ENCODE data around the gene CHAD. TPM values are rescaled to one million over a fixed set of nuclear protein-coding genes. Genes with fewer than 3 reads are reported as not detected.

CHAD gene, protein sequence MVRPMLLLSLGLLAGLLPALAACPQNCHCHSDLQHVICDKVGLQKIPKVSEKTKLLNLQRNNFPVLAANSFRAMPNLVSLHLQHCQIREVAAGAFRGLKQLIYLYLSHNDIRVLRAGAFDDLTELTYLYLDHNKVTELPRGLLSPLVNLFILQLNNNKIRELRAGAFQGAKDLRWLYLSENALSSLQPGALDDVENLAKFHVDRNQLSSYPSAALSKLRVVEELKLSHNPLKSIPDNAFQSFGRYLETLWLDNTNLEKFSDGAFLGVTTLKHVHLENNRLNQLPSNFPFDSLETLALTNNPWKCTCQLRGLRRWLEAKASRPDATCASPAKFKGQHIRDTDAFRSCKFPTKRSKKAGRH
- not detected for total RNA-seq

DNA sequence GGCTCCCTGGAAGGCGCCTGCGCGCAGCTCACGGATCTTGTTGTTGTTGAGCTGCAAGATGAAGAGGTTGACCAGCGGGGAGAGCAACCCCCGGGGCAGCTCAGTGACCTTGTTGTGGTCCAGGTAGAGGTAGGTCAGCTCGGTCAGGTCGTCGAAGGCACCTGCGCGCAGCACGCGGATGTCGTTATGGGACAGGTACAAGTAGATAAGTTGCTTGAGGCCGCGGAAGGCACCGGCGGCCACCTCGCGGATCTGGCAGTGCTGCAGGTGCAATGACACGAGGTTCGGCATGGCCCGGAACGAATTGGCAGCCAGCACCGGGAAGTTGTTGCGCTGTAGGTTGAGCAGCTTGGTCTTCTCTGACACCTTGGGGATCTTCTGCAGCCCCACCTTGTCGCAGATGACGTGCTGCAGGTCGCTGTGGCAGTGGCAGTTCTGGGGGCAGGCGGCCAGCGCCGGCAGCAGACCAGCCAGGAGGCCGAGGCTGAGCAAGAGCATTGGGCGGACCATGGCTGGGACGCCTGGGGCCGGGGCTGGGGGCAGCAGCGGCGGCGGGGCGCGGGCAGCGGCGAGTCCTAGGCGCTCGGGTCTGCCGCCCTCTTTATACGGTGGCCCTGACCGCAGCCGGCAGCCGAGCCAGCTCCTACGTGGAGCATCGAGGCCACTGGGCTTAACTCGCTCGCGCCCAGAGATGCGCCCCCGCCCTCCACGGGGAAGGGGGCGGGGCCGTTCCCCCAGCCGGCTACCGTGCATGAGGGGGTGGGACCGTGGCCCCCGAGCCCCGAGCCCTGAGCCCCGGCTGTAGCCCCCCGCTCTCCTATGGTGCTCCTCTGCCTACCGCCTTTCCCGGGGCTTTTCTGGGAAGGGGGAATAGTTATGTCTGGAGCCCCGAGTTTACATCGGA, at the start of gene CHAD:
TSS of gene CHAD (minus strand) at position 577 of the 904 bp plus-strand sequence. CDS start at position 510, 67 bp downstream.
- ATAC-seq: peak; percentile 9

DNA sequence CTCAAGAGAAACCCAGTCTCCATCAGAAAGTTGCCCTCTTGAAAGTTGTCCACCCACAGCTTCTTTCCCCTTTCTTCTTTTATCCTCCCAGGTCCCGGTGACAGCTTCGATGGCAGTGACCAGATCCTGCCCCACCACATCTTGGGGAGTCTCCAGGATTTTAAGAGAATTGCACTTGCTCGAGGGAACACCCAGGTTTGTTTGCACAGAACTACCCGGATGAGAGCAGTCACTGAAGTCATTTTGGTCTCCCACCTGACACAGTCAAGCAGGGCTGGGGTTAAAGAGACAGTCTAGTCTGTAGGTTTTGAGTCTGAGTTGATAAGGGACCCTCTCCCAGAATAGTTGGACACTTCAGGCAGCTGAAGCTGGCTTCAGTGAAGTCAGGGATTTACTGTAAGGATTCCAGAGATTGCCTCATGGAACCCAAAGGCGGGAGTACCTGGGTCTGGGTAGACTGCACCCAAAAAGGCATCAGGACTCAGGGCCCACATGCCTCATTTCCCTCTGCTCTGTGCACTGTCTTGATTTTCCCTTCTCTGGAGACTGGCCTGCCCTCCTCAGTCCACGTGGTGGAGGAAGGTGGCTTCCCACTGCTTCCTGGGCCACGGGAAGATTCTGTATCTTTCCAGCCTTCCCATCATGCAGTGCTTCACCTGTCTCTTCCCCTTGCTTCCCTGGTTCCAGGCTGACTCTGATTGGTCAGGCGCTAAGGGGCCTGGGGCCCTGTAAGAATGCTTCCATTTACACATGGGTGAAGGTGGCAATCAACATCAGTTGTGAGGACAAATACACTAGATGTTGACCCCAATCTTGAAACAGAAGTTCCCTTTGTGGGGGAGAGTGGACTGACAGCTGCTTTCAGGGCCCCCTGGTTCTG, 49.1 kb upstream of the CHAD start:
- no peak for ATAC-seq

DNA sequence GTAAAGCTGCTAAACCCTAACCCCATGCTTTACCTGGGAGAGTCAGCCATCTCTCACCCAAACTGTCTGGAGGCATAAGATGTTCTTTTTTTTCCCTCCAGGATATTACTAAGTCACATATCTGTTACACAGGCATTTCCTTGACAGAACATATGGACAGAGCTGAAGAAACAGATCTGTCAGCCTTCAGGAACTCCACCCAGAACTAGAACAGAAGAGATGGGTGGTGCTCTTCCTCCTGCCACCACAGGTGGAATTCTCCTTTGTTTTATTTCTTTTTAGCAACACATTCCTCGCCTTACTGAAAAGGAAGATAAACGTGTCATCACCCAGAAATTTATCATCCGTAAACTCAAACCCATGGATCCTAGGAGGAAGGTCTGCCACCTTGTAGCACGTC, 48.3 kb upstream of the CHAD start:
- ATAC-seq: peak; percentile 51

DNA sequence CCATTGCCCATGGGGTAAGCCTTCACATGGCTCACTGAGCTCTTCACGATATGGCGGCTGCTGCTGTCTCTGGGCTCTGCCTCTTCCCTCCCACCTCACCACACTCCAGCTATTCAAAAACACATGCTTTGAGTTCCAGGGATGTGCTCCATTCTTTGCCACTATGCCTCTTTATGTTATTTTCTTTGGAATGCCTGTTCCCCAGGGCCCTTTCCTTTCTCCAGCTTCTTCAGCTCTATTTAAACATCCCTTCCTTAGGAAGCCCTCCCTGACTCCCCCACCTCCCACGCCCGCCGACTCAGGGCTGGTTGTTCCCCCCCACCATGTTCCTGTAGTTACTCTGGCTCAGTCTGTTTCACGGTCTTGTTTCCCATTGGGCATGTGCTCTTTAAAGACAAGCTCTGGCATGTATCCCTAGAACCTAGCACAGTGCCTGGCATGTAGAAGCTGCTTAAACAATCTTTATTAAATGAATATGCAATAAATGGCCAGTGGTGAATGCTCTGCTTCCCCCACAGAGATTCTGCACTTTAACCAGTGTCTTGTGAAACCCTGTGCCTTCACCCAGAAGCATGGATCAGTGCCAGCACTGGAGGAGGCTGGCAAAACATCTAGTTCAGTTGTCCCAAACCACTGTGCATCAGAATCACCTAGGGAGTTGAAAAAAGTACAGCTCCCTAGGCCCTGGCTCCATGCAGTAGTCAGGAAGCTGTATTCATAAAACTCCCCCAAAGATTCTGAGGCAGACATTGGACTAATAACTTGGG, 46.4 kb upstream of the CHAD start:
- ATAC-seq: no peak

DNA sequence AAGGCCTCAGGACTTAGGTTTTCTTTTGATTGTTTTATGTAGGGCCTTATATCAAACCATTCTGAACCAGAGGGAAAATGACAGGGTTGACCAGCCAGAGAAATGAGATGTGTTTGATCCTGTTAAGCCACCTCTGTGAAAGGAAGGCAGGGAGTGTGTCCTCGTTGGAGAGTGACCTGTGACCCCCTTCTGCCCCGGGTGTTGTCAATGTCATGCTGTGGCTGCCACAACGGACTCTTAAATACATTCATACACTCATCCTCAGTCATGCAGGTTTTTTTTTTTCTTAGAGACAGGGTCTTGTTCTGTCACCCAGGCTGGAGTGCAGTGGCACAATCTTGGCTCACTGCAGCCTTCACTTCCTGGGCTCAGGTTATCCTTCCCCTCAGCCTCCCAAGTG, 45.7 kb upstream of the CHAD start:
- ATAC-seq: no peak

DNA sequence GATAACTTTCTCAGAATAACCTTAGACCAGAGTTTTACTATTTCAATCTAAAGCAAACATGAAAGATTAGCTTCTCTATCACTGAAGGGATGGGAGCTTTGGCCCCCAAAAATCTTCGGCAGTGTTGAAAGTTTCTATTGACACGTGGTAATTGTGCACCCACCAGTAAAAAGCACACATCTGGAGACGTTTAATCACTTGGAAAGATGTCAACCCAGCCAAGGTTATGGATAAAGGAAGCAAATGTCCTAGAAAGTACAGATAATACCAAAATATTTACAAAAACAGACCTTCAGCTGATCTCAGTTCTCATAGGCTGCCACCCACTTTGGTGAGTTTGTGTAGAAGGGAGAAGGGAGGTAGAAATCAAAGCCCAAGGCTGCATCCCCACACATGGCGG, 44.8 kb upstream of the CHAD start:
- no peak for ATAC-seq

DNA sequence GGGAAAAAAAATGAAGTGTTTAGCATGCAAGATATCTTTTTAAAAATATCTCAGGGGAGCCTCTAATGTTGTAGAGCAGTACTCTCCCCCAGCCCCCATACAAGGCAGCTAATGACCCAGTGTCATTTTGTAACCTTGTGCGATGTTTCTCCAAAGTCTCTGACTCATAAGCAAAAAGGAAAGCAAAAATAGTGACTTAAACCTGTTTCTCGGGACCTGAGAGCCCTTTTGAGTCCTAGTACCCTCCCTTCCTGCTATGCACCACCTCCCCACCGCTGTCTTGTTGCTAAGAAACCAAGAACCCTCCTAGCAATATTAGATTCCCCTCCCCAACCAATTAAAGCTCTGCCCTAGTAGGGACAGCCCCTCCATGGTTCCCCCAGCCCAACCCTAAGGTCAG, 42.4 kb upstream of the CHAD start:
- peak; percentile 31 for ATAC-seq

DNA sequence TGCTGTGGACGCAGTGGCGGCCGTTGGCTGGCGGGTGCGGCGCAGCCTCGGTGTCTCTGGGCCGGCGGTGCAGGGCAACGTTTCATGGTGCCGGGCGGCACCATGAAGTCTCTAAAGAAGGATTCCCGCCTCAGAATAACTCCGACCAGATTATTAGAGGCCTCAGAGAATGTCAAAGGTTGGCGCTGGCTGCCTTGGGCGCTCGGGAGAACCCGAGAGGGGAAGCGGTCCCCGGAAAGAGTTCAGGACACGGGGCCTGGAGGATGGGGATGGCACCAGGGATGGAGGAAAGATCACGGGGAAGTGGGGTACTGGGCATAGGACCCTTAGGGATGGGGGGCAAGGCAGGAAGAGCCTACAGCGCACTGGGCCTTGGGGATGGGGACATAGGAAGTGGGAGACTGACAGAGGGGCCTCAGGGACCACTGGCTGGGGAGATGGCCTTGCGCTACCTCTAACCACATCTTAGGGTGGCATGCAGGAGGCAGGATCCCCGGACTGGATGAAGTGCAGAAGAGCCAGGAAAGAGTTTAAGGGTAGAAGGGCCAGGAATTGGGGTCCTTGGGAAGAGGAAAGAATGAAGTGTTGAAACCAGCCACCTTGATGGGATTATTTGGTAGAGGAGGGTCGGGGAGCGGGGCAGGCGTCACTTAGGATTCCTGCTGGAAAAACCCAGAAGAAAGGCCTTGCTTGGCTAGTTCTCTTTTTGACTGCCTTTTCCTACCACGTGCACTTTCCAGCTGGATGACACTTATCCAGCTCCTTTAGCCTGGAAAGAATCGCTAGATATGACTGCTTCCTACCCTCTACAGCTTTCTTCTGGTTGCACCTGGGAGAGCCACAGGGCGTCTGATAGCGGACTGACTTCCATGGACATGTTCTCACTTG, 40.1 kb upstream of the CHAD start:
- ATAC-seq: no peak

DNA sequence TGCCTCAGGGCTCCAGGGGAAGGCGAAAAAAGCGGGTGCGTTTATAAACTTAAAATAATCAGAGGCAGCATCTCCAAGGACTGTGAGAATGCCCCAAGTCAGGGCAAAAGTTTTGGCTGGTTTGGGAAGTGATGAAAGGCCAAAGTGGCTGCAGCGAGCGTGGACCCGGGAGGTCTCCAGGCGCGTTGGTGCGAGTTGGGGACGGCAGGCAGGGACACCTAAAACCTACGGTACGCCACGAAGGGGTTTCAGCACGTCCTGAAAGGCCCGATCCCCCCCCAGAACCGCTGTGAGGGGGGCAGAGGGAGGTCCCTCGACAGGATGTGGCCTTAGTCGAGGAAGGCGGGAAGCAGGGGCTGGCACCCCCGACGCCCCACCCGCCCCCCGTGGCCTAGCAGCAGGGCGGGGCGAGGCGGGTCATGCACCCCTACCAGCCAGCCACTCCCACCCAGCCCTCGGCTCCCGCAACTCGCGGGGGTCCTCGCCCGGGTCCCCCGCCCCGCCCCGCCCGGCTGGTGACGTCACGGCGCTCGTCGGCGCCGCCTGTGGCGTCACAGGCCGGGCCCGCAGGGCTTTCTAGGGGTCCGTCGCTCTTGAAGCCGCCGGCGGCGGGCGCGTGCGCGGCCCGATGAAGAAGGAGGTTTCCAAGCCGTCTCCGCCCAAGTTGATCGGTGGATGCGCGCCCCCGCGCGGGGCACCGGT, 39.3 kb upstream of the CHAD start, which contains the start of gene MYCBPAP:
TSS of gene MYCBPAP (plus strand) at position 569 of the 702 bp plus-strand sequence. CDS start 236 bp downstream, outside the sequence.
- peak; percentile 33 for ATAC-seq

DNA sequence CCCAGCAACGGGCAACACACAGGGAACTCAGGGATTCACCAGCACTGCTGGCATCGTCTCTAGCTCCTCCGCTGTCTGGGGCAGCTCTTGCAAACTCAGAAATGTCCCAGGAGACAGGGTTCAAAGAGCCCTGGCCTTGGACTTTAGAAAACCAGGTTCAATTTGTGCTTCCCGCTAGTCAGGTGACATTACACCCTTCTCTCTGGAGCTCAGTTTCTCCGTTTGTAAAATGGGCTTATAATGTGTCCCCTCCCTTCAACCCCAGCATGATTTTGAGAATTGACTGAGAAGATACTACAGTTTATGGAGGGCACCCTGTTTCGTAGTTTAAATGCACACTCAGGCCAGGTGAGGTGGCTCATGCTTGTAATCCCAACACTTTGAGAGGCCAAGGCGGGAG, 37.6 kb upstream of the CHAD start:
- no peak for ATAC-seq

DNA sequence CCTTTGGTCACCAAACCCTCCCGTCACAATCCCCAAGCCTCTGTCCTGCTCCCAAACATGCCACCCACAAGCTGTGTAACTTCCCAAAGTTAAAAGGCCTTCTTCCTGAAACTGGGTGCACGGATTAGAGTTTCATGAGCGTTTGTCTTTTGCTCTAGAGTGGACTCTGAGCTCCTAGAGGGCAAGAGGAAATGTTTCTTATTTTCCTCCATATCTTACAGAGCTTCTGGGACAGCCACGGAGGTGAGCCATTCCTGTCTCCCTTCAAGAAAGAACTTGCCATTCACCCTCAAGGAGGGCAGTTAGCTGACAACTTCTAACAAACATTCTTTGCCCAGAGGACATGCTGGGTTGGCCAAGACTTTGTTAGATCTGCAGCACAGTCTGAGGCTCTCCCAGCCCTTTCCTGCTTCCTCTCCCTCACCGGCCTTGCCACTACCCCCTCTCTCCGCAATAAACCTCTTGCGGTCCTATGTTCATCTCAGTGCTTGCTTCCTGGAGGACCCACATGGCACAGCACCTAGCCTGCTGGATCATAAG, 37.0 kb upstream of the CHAD start:
- ATAC-seq: no peak

DNA sequence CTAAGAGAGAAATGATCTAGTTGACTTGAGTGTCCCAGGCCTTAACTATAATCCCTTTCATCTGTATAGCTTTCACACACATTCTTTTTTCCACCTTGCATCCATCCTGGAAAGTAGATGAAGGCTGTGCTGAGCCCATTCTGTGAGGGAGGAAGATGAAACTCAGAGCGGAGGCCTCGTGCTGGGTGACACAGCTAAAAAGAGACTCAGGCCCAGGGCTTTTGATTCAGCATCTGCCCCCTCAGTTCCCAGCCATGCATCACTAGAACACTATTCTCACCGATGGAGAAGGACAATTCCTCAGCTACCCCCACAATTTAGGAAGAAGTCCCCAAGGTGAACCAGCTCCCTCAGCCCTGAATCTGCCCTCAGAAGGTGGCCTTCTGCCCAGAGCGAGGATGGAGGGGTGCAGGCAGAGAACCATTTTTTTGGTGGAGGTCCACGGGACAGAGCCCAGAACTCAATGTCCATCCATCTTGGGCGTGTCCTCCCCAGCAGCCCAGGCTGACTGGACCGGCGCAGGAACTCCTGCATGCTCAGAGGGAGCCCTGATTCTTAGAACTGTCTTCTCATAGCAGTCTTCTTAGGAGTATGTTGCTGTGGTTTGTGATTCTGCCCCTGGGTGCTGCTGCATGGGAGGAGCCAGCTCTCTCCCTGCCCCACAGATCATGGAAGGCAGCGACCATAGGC, 33.8 kb upstream of the CHAD start:
- ATAC-seq: no peak

DNA sequence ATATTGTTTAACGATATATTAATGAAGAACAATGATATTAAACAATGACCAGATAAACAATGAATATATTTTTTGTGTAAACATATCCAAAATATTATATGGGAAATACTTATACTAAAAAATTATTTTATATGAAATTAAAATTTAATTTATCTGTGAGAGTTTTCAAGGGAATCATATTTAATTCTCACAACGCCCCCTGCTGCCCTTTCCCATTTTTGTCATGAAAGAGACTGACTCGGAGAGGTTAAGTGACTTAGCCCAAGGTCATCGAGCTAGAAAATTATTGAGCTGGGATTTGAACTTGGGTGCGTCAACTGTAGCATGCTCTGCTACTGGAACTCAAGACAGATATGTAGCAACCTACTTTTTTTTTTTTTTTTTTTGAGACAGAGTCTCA, 32.4 kb upstream of the CHAD start:
- no peak for ATAC-seq

DNA sequence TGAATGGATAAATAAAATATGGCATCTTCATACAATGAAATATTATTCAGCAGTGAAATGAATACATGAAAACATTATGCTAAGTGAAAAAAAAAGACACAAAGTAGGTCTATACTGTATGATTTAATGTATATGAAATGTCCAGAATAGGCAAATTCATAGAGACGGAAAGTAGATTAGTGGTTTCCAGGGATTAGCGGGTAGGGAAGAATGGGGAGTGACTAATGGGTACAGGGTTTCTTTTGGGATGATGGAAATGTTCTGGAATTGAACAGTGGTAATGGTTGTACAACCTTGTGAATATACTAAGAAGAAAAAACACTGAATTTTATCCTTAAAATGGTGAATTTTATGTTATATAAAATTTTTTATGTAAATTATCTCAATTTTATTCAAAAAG, 31.0 kb upstream of the CHAD start:
- ATAC-seq: no peak

DNA sequence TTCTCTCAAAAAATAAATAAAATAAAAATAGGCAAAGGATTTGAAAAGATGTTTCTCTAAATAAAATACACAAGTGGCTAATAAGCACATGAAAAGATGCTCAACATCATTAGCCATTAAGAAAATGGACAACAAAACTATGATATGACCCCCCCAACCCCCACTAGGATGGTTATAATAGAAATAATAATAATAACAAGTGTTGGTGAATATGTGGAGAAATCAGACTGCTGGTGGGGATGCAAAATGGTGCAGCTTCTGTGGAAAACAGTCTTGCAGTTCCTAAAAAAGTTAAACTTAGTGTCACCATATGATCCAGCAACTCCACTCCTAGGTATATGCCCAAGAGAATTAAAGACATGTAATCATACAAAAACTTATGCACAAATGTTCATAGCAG, 30.6 kb upstream of the CHAD start:
- ATAC-seq: no peak

DNA sequence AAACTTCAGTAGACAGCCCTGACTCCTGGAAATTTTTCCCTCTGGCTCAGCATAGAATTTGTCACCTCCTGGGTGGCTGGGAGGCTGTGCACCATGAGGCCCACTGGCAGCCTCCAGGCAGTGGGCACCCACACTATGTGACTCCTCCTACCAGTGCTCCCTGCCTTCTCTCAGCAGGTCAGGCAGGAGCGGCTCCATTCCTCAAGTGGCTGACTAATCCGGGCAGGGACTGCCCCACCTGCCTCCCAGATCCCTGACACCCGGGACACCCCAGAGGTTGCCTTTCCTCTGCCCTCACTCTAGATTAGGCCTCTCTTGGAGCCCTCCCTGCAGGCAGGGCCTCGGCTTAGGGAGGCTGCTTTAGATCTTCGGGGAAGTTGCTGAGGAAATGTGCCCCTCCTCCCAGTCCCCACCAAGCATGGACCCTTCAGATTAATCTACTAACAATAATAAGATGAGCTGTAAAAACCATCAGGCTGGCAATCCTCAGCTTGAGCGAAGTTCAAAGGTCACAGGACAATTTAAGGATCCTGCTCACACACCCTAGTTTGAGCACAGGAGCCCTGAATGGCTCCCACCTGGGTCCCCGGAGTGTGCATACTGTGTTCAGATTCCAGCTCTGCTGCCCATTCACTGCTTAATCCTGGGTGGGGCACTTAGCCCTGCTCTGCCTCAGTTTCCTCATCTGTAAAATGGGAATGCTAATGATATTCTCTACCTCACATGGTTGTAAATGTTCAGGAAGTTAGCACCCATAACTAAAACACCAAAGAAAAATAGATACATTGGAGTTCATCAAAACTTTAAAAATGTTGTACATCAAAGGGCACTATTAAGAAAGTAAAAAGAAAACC, 29.6 kb upstream of the CHAD start:
- ATAC-seq: peak; percentile 97

DNA sequence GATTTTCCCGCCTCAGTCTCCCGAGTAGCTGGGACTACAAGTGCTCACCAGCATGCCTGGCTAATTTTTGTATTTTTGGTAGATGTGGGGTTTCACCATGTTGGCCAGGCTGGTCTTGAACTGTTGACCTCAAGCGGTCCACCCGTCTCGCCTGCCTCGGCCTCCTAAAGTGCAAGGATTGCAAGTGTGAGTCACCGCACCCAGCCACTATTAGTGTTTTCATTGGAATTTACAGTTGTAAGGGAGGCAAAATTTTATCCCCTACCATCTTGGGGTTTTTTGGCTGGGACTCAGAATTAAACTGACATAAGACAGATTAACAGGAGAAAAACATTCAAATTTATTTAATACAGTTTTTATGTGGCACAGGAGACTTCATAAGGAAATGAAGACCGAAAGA, 27.2 kb upstream of the CHAD start:
- ATAC-seq: no peak

DNA sequence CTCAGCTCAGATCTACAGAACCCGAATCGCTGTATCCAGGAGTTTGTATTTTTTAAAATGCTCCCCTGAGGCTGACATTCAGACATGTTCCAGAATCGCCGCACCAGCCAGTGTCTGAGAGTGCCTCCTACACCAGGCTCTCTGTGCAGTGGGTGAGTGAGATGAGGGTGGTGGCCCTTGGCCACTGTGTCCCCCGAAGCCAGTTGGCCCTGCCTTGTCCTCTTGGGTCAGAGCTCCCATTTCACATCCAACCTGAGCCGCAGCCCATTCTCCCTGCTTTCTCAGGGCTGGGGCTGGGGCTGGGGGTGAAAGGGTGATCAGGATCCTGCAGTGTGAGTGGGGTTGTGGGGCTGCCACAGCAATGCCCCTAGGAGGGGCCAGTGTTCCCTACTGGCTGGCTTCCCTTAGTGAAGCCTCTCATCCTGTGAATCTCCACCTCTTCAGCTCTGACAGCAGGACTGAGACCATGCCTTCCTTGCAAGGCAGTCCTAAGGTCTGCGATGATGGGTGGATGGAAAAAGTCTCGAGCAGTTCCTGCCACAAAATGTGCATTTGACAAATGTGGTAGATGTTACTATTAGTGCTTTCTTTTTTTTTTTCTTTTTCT, 26.6 kb upstream of the CHAD start:
- no peak for ATAC-seq

All from esophagus mucosa (tissue), 1 donor.